Hepatocyte (in vitro differentiated cells): Measurements from ENCODE around the gene TRNP1. TPM values are rescaled to one million over a fixed set of nuclear protein-coding genes. Genes with fewer than 3 reads are reported as not detected.

Experiments used
- DNase-seq: peaks from one replicate; pipeline ENCODE4 v3.0.0-alpha.2; 2016; ENCODE audit warnings: low spot score
- H2AFZ ChIP-seq: fragments of 200-600 bp; sonication (generic); 2 replicates; pipeline ENCODE4 v1.6.0; 2016; ENCODE audit warnings: antibody characterized with exemption, mild to moderate bottlenecking
- H3K27ac ChIP-seq: fragments of 200-600 bp; sonication (generic); 2 replicates; pipeline ENCODE4 v1.5.1; 2016; ENCODE audit warnings: mild to moderate bottlenecking
- H3K27me3 ChIP-seq: fragments of 200-600 bp; sonication (generic); 2 replicates; pipeline ENCODE4 v1.6.1; 2016
- H3K36me3 ChIP-seq: fragments of 200-600 bp; sonication (generic); replicated peaks from 2 replicates; pipeline ENCODE4 v1.5.1; 2016; ENCODE audit warnings: low read depth; ENCODE audit not compliant: insufficient read depth
- H3K4me1 ChIP-seq: fragments of 200-600 bp; sonication (generic); 2 replicates; pipeline ENCODE4 v1.5.1; 2016; ENCODE audit warnings: mild to moderate bottlenecking, moderate library complexity; ENCODE audit not compliant: insufficient read depth
- H3K4me2 ChIP-seq: fragments of 200-600 bp; sonication (generic); 2 replicates; pipeline ENCODE4 v1.6.0; 2016
- H3K4me3 ChIP-seq: fragments of 200-600 bp; sonication (generic); 2 replicates; pipeline ENCODE4 v1.5.1; 2016; ENCODE audit warnings: mild to moderate bottlenecking
- H3K79me2 ChIP-seq: fragments of 200-600 bp; sonication (generic); 2 replicates; pipeline ENCODE4 v1.6.0; 2017; ENCODE audit warnings: mild to moderate bottlenecking
- H3K9me2 ChIP-seq: fragments of 200-600 bp; sonication (generic); replicated peaks from 2 replicates; pipeline ENCODE4 v1.6.0; 2017; ENCODE audit warnings: mild to moderate bottlenecking; ENCODE audit not compliant: insufficient read depth
- H3K9me3 ChIP-seq: fragments of 200-600 bp; sonication (generic); 2 replicates; pipeline ENCODE4 v1.5.1; 2016; ENCODE audit warnings: low read depth, mild to moderate bottlenecking
- H4K20me1 ChIP-seq: fragments of 200-600 bp; sonication (generic); 2 replicates; pipeline ENCODE4 v1.6.0; 2016; ENCODE audit warnings: mild to moderate bottlenecking; ENCODE audit not compliant: insufficient read depth, poor library complexity, severe bottlenecking
- CTCF ChIP-seq: fragments of 200-600 bp; sonication (generic); IDR thresholded peaks from 2 replicates; pipeline ENCODE4 v1.5.1; 2016; ENCODE audit warnings: antibody characterized with exemption, mild to moderate bottlenecking; ENCODE audit not compliant: poor library complexity
- EZH2 ChIP-seq: fragments of 200-600 bp; sonication (generic); IDR thresholded peaks from 2 replicates; pipeline ENCODE4 v1.6.1; 2016; ENCODE audit warnings: antibody characterized with exemption, mild to moderate bottlenecking, borderline replicate concordance
- EZH2phosphoT487 ChIP-seq: fragments of 200-600 bp; sonication (generic); IDR thresholded peaks from one replicate; pipeline ENCODE4 v1.6.1; 2018; ENCODE audit warnings: antibody characterized with exemption, mild to moderate bottlenecking, low read depth, moderate library complexity; ENCODE audit not compliant: unreplicated experiment, severe bottlenecking
- WGBS: methylation state at CpG from one replicate; pipeline ENCODE4 v1.1.6; 2016; ENCODE audit warnings: low lambda C conversion rate; ENCODE audit errors: missing lambda C conversion rate; 5-methylcytosine and 5-hydroxymethylcytosine counted together
- polyA plus RNA-seq: library from polyadenylated mRNA; unstranded; fragments of >200 nt; fragmentation: Nextera tagmentation; extraction: Ambion mirVana; gene quantifications from 2 replicates; pipeline ENCODE4 v1.2.1, GENCODE V29; 2016
- total RNA-seq: library from RNA; depleted of rRNA; stranded (reverse); fragments of >200 nt; gene quantifications from 2 replicates; pipeline ENCODE4 v1.2.3, GENCODE V29; 2014

The TRNP1 gene
- total and polyA plus RNA-seq, 2 experiments from 2014 or later, result 67.4 to 137 TPM

- H2AFZ ChIP-seq, result no peak overlapping the region
- no peaks in the 10 kb centered on the region for H4K20me1 ChIP-seq
- no peaks in the 10 kb centered on the region for H3K27me3 ChIP-seq
- no peaks in the 10 kb centered on the region for H3K9me2 ChIP-seq
- peak overlapping the region; percentile 42 for H3K4me2 ChIP-seq
- H3K27ac ChIP-seq, result peak overlapping the region; percentile 51
- no peaks in the 10 kb centered on the region for H3K9me3 ChIP-seq
- H3K4me3 ChIP-seq, result no peak overlapping the region
- TF ChIP-seq EZH2 (no peak), EZH2phosphoT487 (no peak), CTCF (no peak)
- H3K4me1 ChIP-seq, result peaks cover 55% of the 10 kb centered on the region
- no peaks in the 10 kb centered on the region for H3K36me3 ChIP-seq
- WGBS, result 45% methylated on average over 10 of the region's 10 CpGs
- DNase-seq, result peak; percentile 72
- peaks cover 13% of the 10 kb centered on the region for H3K79me2 ChIP-seq
Measured at GRCh38 chr1:27004471-27005165, 11.1 kb downstream of the TRNP1 start.

- Histone ChIP-seq H4K20me1 (no peaks in the 10 kb centered on the region), H3K4me3 (no peak overlapping the region), H3K4me2 (no peak overlapping the region), H3K27ac (peak overlapping the region; percentile 51), H3K27me3 (no peaks in the 10 kb centered on the region), H3K9me3 (no peaks in the 10 kb centered on the region), H3K36me3 (no peaks in the 10 kb centered on the region), H3K9me2 (no peaks in the 10 kb centered on the region), H2AFZ (no peak overlapping the region), H3K79me2 (peaks cover 18% of the 10 kb centered on the region), H3K4me1 (peaks cover 55% of the 10 kb centered on the region)
- no peak for DNase-seq
- WGBS, result 95% methylated on average over 3 of the region's 3 CpGs
- TF ChIP-seq CTCF (no peak), EZH2 (no peak), EZH2phosphoT487 (no peak)
Measured at GRCh38 chr1:27005166-27005530, 11.7 kb downstream of the TRNP1 start.

GRCh38 chr1:27005648-27006496 is 12.4 kb downstream of the TRNP1 start:
- H2AFZ ChIP-seq, result no peak overlapping the region
- peak overlapping the region; percentile 51 for H3K27ac ChIP-seq
- H3K36me3 ChIP-seq, result no peaks in the 10 kb centered on the region
- 94% methylated on average over 46 of the region's 48 CpGs for WGBS
- H3K9me2 ChIP-seq, result no peaks in the 10 kb centered on the region
- no peaks in the 10 kb centered on the region for H3K9me3 ChIP-seq
- peaks cover 22% of the 10 kb centered on the region for H3K79me2 ChIP-seq
- H3K4me1 ChIP-seq, result peaks cover 61% of the 10 kb centered on the region
- no peaks in the 10 kb centered on the region for H4K20me1 ChIP-seq
- TF ChIP-seq EZH2 (no peak), CTCF (no peak), EZH2phosphoT487 (no peak)
- H3K4me2 ChIP-seq, result no peak overlapping the region
- DNase-seq, result peak; percentile 29
- no peaks in the 10 kb centered on the region for H3K27me3 ChIP-seq
- H3K4me3 ChIP-seq, result no peak overlapping the region
